Ishikawa (cell line): ENCODE measurements around the gene MGAT5B.

Source experiments
- EGR1 ChIP-seq: IDR thresholded peaks from 2 replicates; pipeline ENCODE4 v1.6.1; 2012
- EP300 ChIP-seq: IDR thresholded peaks from 2 replicates; pipeline ENCODE4 v1.6.1; 2012; ENCODE audit warnings: borderline replicate concordance
- MAX ChIP-seq: IDR thresholded peaks from 2 replicates; pipeline ENCODE4 v1.6.1; 2012
- NFIC ChIP-seq: IDR thresholded peaks from 2 replicates; pipeline ENCODE4 v1.6.1; 2012
- TEAD4 ChIP-seq: IDR thresholded peaks from 2 replicates; pipeline ENCODE4 v1.6.1; 2012
- USF1 ChIP-seq: IDR thresholded peaks from 2 replicates; pipeline ENCODE4 v1.6.1; 2012
- ZBTB7A ChIP-seq: IDR thresholded peaks from 2 replicates; pipeline ENCODE4 v1.6.1; 2012; ENCODE audit warnings: low read depth

GRCh38 chr17:76826330-76827068, 41.7 kb upstream of the MGAT5B start:
- TF ChIP-seq ZBTB7A: no peak
- no peak for TF ChIP-seq EP300
- TF ChIP-seq MAX: no peak
- no peak for TF ChIP-seq NFIC
- no peak for TF ChIP-seq EGR1
- TF ChIP-seq USF1: no peak
- TF ChIP-seq TEAD4: no peak
